ENCODE results near the gene TARDBP. TPM values are rescaled to one million over a fixed set of nuclear protein-coding genes. Genes with fewer than 3 reads are reported as not detected.

The TARDBP gene
- total and polyA plus RNA-seq, 8 donors = 43.3 to 84.7 (median 53.7) TPM

DNA sequence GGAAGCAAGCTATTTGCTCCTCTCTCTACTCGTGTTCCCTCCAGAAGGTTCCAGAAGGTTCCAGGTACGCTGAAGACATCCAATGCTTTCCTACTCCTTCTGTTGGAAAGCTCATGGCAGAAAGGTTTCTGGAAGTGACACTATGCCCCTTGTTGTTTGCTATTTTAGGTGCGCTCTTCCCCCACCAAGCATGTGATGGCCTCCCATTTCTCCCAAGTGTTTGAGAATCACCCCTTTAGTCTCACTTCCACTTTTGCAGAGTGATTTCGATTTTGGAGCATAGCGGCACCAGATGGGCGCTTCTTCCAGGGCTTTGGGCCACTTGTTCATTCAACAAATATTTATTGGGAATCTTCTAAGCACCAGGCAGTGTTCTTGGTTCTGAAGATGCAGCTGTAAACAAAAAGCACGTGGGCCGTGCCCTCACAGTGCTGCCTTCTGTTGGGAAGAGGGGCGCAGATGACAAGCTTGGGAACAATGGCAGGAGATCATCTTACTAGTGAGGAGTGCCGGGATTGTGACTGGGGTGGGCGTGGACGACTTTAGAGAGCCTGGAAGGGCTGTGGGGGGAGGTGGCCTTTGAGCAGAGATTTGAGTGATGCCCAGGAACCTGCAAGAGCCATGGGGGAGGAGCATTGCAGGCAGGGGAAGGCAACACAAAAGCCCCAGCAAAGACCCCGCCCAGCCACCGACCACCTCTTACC lies 43.0 kb upstream of the TARDBP start:
- DNase-seq = no peak
- WGBS, 2 donors = 90 to 92% methylated on average over 14 of the region's 14 CpGs

DNA sequence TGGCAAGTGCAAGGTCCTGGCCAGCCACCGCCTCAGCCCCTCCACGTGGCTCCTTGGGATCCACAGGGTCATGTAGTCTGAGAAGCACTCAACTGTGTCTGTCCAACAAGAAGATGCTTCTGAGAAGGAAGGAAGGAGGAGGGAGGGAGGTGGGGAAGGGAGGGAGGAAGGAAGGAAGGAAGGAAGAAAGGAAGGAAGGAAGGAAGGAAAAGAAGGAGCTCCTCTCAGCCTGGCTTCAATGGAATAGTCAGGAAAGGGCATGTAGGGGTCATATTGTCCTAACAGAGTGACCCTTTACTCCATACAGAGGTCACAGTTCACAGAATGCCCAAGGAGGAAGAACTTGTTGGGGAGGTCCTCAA lies 42.5 kb upstream of the TARDBP start:
- Histone ChIP-seq H3K4me1 (peaks cover 8 to 27% (median 15%) of the 10 kb centered on the region in 3 donors), H3K36me3 (no peaks in the 10 kb centered on the region), H3K9me3 (no peaks in the 10 kb centered on the region), H3K27me3 (no peaks in the 10 kb centered on the region), H3K4me3 (no peak overlapping the region), H3K27ac (no peak overlapping the region)
- DNase-seq (no peak), ATAC-seq (no peak), FAIRE-seq (no peak)
- no peak for TF ChIP-seq CTCF (IDR thresholded peaks at IDR 0.05)
- 90 to 91% methylated on average over 2 of the region's 2 CpGs for WGBS, 2 donors
- intact Hi-C loops (cut with DNase I) = no loop called here

More for the DNA sequence above, 43.0 kb upstream of the TARDBP start:
- no peak for ATAC-seq
- Histone ChIP-seq H3K4me3 (no peak overlapping the region), H3K36me3 (no peaks in the 10 kb centered on the region), H3K4me1 (peaks cover 8 to 27% (median 16%) of the 10 kb centered on the region in 3 donors), H3K27ac (peak overlapping the region; percentile 9 to 79 (median 40)), H3K27me3 (no peaks in the 10 kb centered on the region), H3K9me3 (no peaks in the 10 kb centered on the region)
- FAIRE-seq = no peak
- no peak for TF ChIP-seq CTCF (IDR thresholded peaks at IDR 0.05)
- intact Hi-C loops (cut with DNase I) = no loop called here

GRCh38 chr1:10973552-10973951 lies 38.9 kb upstream of the TARDBP start:
- ATAC-seq (no peak), FAIRE-seq (no peak), DNase-seq (no peak)

GRCh38 chr1:10973956-10974881 lies 38.2 kb upstream of the TARDBP start:
- no peak overlapping the region for H3K27ac ChIP-seq
- H3K9me3 ChIP-seq = no peaks in the 10 kb centered on the region
- WGBS, 2 donors = 91 to 93% methylated on average over 17 of the region's 17 CpGs
- ATAC-seq (no peak), DNase-seq (no peak), FAIRE-seq (no peak)
- intact Hi-C loops (cut with DNase I) = no loop called here
- no peak overlapping the region for H3K4me3 ChIP-seq
- H3K4me1 ChIP-seq = peaks cover 0 to 1% (median under 1%) of the 10 kb centered on the region in 3 donors
- H3K36me3 ChIP-seq = no peaks in the 10 kb centered on the region
- H3K27me3 ChIP-seq = no peaks in the 10 kb centered on the region
- no peak for TF ChIP-seq CTCF (IDR thresholded peaks at IDR 0.05)

More at GRCh38 chr1:10973552-10973951, 38.9 kb upstream of the TARDBP start:
- 60 to 68% methylated on average over 9 to 10 of the region's 10 CpGs for WGBS, 2 donors
- Histone ChIP-seq H3K27ac (no peak overlapping the region), H3K27me3 (no peaks in the 10 kb centered on the region), H3K4me1 (peaks cover 5 to 7% (median 7%) of the 10 kb centered on the region in 3 donors), H3K9me3 (no peaks in the 10 kb centered on the region), H3K36me3 (no peaks in the 10 kb centered on the region), H3K4me3 (no peak overlapping the region)
- TF ChIP-seq CTCF (IDR thresholded peaks at IDR 0.05) = no peak
- intact Hi-C loops (cut with DNase I) = no loop called here

Data from pancreas (tissue), 10 donors.